Right lung (tissue), 5 donors: ENCODE data around the gene PNMA6A. TPM values are rescaled to one million over a fixed set of nuclear protein-coding genes. Genes with fewer than 3 reads are reported as not detected.
"Not testable (repeated sequence)": the region's sequence is repeated elsewhere in the genome, so short reads cannot be mapped to it uniquely, and the experiment has no call there.

Experiments
- DNase-seq, 2 donors: peaks; one replicate each; pipeline ENCODE4 v3.0.0-alpha.2; 2013
- polyA plus RNA-seq, 5 donors: library from polyadenylated mRNA; unstranded; fragments of 120-200 nt; gene quantifications; one replicate each; pipeline versions ENCODE4 v1.2.1 to v1.2.3, GENCODE V29; 2013; ENCODE audit warnings: inconsistent platforms in 1 of 5, low replicate concordance in 1 of 5; ENCODE audit not compliant: insufficient read length in 5 of 5, insufficient read depth in 1 of 5

Gene PNMA6A
- polyA plus RNA-seq, 5 donors, result 1.3 to 3.2 (median 2.5) TPM

- DNase-seq, result no peak
Measured at GRCh38 chrX:153074262-153074899, 2.1 kb downstream of the PNMA6A start.

GRCh38 chrX:153074935-153075334 lies 2.7 kb downstream of the PNMA6A start:
- no peak for DNase-seq

- DNase-seq, result no peak
Measured at GRCh38 chrX:153075366-153075765, 3.1 kb downstream of the PNMA6A start.

GRCh38 chrX:153077437-153078135 lies 5.3 kb downstream of the PNMA6A start:
- DNase-seq, result not testable (repeated sequence)

- DNase-seq, result not testable (repeated sequence)
Measured at GRCh38 chrX:153083238-153083923, 11.1 kb downstream of the PNMA6A start.

- DNase-seq, result no peak
Measured at GRCh38 chrX:153102418-153102817, 30.2 kb downstream of the PNMA6A start.

- DNase-seq, result not testable (repeated sequence)
Measured at GRCh38 chrX:153104959-153105358, 32.7 kb downstream of the PNMA6A start.

GRCh38 chrX:153106092-153106801 lies 34.0 kb downstream of the PNMA6A start:
- DNase-seq, result not testable (repeated sequence)

GRCh38 chrX:153110735-153111134 lies 38.5 kb downstream of the PNMA6A start:
- DNase-seq, result not testable (repeated sequence)

GRCh38 chrX:153113851-153114250 lies 41.6 kb downstream of the PNMA6A start:
- not testable (repeated sequence) for DNase-seq

- DNase-seq, result not testable (repeated sequence)
Measured at GRCh38 chrX:153117754-153118153, 45.5 kb downstream of the PNMA6A start.

GRCh38 chrX:153120230-153120629 lies 48.0 kb downstream of the PNMA6A start:
- DNase-seq, result not testable (repeated sequence)

GRCh38 chrX:153123468-153123867 lies 51.2 kb downstream of the PNMA6A start:
- DNase-seq, result not testable (repeated sequence)

Other genes starting within 250 kb of the PNMA6A start
- gene CETN2, start 241.7 kb upstream of the PNMA6A start, polyA plus RNA-seq, result 100 to 1,000 TPM in 1 of 5 donors, 10 to 100 TPM in 4; 80.7 to 102 (median 89.7) TPM
- gene NSDHL, start 241.4 kb upstream of the PNMA6A start, polyA plus RNA-seq, result 10 to 100 TPM; 15.9 to 24.3 (median 19.0) TPM
- 10 to 100 TPM; 15.0 to 24.8 (median 20.4) TPM for gene ZNF185, start 174.4 kb upstream of the PNMA6A start, polyA plus RNA-seq
- gene PNMA5, start 78.3 kb upstream of the PNMA6A start, polyA plus RNA-seq, result under 1 TPM in 3 of 5 donors, not detected in 2; 0.06 to 0.13 (median 0.11) TPM
- 1 to 10 TPM; 2.3 to 3.2 (median 2.6) TPM for gene PNMA3, start 16.0 kb upstream of the PNMA6A start, polyA plus RNA-seq
- not detected for gene MAGEA1, start 106.8 kb downstream of the PNMA6A start, polyA plus RNA-seq
- gene PNMA6F, start 249.3 kb downstream of the PNMA6A start, polyA plus RNA-seq, result not detected